Natural killer cell (primary cell): ENCODE data around the gene CCIN. TPM values are rescaled to one million over a fixed set of nuclear protein-coding genes. Genes with fewer than 3 reads are reported as not detected.

Source experiments
- ATAC-seq, 3 donors: fragments of 150-1000 bp in 2 of 3; fragments of 200-7000 bp in 1 of 3; cut with Tn5 transposase; 1 replicate in 1 of 3; 2 replicates in 2 of 3; pipeline ENCODE4 v1.10.0; 2021; ENCODE audit warnings: mild to moderate bottlenecking in 2 of 3, moderate library complexity in 2 of 3
- DNase-seq, 2 donors: peaks; one replicate each; pipeline versions ENCODE4 v3.0.0 to v3.0.0-alpha.2; 2013 to 2021; ENCODE audit warnings: mixed read lengths in 1 of 2
- H3K27ac ChIP-seq: one replicate; pipeline ENCODE4 v1.5.1; 2013; ENCODE audit warnings: mild to moderate bottlenecking, low read length
- H3K27me3 ChIP-seq: one replicate; pipeline ENCODE4 v1.6.1; 2013; ENCODE audit warnings: low read length; ENCODE audit not compliant: control insufficient read depth, insufficient read depth
- H3K36me3 ChIP-seq: one replicate; pipeline ENCODE4 v1.6.1; 2013; ENCODE audit warnings: low read length; ENCODE audit not compliant: control insufficient read depth, insufficient read depth
- H3K4me1 ChIP-seq: one replicate; pipeline ENCODE4 v1.6.1; 2013; ENCODE audit warnings: low read length; ENCODE audit not compliant: control insufficient read depth, insufficient read depth
- H3K4me3 ChIP-seq: one replicate; pipeline ENCODE4 v1.5.1; 2013; ENCODE audit warnings: low read length
- H3K9me3 ChIP-seq: one replicate; pipeline ENCODE4 v1.6.1; 2013; ENCODE audit warnings: low read length; ENCODE audit not compliant: control insufficient read depth, insufficient read depth
- H3K27ac Mint-ChIP-seq, 2 donors: one replicate each; pipeline ENCODE4 v1.8.0; 2022; ENCODE audit warnings: mild to moderate bottlenecking in 2 of 2, mixed read lengths in 2 of 2, moderate library complexity in 1 of 2
- H3K27me3 Mint-ChIP-seq, 2 donors: one replicate each; pipeline ENCODE4 v1.8.0; 2022; ENCODE audit warnings: low read depth in 2 of 2, mixed read lengths in 2 of 2
- H3K36me3 Mint-ChIP-seq: one replicate; pipeline ENCODE4 v1.8.0; 2022; ENCODE audit warnings: mixed read lengths
- H3K4me1 Mint-ChIP-seq, 2 donors: one replicate each; pipeline ENCODE4 v1.8.0; 2022; ENCODE audit warnings: mixed read lengths in 2 of 2
- H3K4me3 Mint-ChIP-seq: one replicate; pipeline ENCODE4 v1.8.0; 2022; ENCODE audit warnings: mild to moderate bottlenecking, moderate library complexity, mixed read lengths
- H3K9me3 Mint-ChIP-seq, 2 donors: one replicate each; pipeline ENCODE4 v1.8.0; 2022; ENCODE audit warnings: mixed read lengths in 2 of 2
- WGBS: methylation state at CpG from one replicate; pipeline ENCODE4 v1.1.7; 2013; ENCODE audit warnings: missing lambda C conversion rate; ENCODE audit not compliant: insufficient coverage; 5-methylcytosine and 5-hydroxymethylcytosine counted together
- intact Hi-C: fragments of 100-400 bp; cut with micrococcal nuclease; formaldehyde crosslinking; loops from one replicate; pipeline ENCODE4 v1.14.2; 2022
- total RNA-seq, 4 donors: library from RNA; stranded (reverse); fragments of 120-200 nt in 1 of 4; gene quantifications; one replicate each; pipeline versions ENCODE4 v1.2.3 to v1.2.4, GENCODE V29; 2013 to 2022
- TF ChIP-seq, protein P1 (sequence below): fragments of 200-600 bp; IDR thresholded peaks from one replicate; pipeline ENCODE4 v1.8.0; 2022; ENCODE audit warnings: antibody characterized with exemption

CCIN gene
- total RNA-seq, 3 donors from 2014 or later (not counting 1 experiment from before 2014, with no cell fraction given) = 2.0 to 2.8 (median 2.0) TPM

DNA sequence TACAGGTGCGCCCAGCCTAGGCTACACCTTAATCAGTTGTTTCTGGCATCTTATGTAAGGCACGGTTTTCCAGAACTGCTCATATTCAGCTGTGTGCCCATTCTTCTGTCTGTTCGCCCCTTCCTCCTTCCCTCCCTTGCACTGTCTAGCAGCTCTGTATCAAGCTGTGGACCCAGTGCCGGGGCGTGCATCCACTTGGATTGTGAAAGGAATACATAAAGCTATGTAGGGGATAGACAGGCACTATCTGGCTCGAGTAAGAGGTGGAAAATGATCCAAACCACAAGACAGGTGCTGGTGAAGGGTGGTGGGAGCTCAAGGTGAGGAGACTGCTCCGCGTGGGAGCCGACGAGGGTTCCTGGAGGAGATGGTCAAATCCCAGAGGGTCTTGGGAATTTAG lies 30.7 kb upstream of the CCIN start:
- peaks cover 66 to 73% of the 10 kb centered on the region in 2 donors for H3K4me1 Mint-ChIP-seq

DNA sequence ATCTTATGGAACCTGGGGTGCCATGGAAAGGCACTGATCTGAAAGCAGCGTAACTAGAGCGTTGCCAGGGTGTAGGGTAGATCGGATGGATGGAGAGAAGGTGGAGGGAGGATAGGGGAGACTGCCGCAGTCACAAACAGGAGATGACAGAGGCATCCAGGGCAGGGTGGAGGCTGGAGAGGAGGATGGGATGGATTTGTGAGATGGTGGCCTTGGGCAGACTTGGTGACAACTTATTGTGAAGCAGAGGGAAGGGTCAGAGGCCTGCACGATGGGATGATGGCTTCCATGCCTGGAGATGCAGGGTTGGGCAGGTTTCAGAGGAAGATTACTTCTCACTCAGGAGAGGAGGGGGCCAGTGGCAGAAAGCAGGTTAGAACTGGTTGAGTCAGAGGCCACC lies 30.3 kb upstream of the CCIN start:
- peak overlapping the region; percentile 96 for H3K4me3 Mint-ChIP-seq
- TF ChIP-seq, protein P1, sequence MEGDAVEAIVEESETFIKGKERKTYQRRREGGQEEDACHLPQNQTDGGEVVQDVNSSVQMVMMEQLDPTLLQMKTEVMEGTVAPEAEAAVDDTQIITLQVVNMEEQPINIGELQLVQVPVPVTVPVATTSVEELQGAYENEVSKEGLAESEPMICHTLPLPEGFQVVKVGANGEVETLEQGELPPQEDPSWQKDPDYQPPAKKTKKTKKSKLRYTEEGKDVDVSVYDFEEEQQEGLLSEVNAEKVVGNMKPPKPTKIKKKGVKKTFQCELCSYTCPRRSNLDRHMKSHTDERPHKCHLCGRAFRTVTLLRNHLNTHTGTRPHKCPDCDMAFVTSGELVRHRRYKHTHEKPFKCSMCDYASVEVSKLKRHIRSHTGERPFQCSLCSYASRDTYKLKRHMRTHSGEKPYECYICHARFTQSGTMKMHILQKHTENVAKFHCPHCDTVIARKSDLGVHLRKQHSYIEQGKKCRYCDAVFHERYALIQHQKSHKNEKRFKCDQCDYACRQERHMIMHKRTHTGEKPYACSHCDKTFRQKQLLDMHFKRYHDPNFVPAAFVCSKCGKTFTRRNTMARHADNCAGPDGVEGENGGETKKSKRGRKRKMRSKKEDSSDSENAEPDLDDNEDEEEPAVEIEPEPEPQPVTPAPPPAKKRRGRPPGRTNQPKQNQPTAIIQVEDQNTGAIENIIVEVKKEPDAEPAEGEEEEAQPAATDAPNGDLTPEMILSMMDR = no peak
- no peak overlapping the region for H3K4me3 ChIP-seq
- peaks cover 2% of the 10 kb centered on the region for H3K36me3 ChIP-seq
- peak overlapping the region; percentile 11 for H3K27ac ChIP-seq
- H3K27ac Mint-ChIP-seq = peak overlapping the region; percentile 93 to 100
- WGBS = 94% methylated on average over 5 of the region's 5 CpGs
- no peaks in the 10 kb centered on the region for H3K27me3 ChIP-seq
- peaks cover 70 to 77% of the 10 kb centered on the region in 2 donors for H3K4me1 Mint-ChIP-seq
- no peaks in the 10 kb centered on the region for H3K27me3 Mint-ChIP-seq
- H3K4me1 ChIP-seq = peaks cover 82% of the 10 kb centered on the region
- no peaks in the 10 kb centered on the region for H3K9me3 ChIP-seq
- H3K36me3 Mint-ChIP-seq = no peaks in the 10 kb centered on the region
- intact Hi-C loops = loop anchor here (5.0 kb wide), 1 partner anchor 37 kb away; no protein-coding TSS in a partner anchor
- DNase-seq (no peak), ATAC-seq (no peak)
- H3K9me3 Mint-ChIP-seq = no peaks in the 10 kb centered on the region

More for the DNA sequence above, 30.7 kb upstream of the CCIN start:
- intact Hi-C loops = loop anchor here (5.0 kb wide), 1 partner anchor 36 kb away; no protein-coding TSS in a partner anchor
- Mint-ChIP-seq H3K9me3 (no peaks in the 10 kb centered on the region), H3K27ac (peak overlapping the region; percentile 93 to 100), H3K27me3 (no peaks in the 10 kb centered on the region), H3K4me3 (peak overlapping the region; percentile 96), H3K36me3 (no peaks in the 10 kb centered on the region)
- Histone ChIP-seq H3K27ac (peak overlapping the region; percentile 11), H3K9me3 (no peaks in the 10 kb centered on the region), H3K36me3 (peaks cover 2% of the 10 kb centered on the region), H3K4me1 (peaks cover 78% of the 10 kb centered on the region), H3K27me3 (no peaks in the 10 kb centered on the region), H3K4me3 (no peak overlapping the region)
- no peak for DNase-seq
- no peak for ATAC-seq
- TF ChIP-seq, protein P1 = no peak
- WGBS = 95% methylated on average over 10 of the region's 10 CpGs

DNA sequence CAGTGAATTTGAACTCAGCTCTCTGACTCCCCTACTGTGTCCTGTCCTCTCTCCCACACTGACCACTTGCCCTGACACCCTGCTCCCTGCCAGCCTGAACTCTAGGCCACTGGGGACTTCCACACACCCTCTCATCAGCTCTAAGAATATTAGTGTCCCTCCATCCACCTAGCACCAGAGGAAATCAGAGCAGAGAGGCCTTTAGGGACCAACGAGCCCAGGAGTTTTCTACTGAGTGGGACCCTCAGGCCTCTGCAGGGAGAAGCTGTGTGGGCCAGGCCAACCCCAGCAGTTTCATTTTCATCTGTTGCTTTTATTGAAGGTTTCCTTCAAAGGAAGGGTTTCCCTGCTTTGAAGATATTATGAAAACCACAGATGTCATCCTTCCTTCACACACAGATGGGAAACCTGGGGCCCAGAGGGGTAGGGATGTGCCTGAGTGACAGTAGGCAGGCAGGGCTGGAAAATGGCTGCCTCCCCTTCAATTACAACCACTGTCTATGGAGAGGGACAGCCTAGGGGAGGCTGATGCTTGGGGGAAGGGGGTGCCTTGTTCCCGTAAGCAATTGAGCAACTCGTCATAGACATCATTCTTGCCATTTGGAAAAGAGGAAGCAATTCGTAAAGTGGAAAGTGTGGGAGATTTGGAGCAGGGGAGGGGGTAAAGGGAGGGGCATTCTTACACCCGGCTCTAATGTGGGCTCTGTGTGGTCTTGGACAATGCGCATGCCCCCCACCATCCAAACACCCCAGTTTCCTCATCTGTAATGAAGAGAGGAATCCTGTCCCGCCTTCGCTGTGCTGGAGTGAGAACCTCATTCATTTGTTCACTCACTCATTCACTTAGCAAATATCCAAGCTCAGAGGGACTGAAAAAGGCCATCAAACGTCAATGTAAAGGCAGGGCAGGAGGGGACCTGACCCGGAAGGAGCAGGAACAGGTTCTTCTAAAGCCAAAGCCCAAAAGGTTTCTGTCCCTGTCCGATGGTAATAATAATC lies 28.8 kb upstream of the CCIN start:
- Mint-ChIP-seq H3K27me3 (no peaks in the 10 kb centered on the region), H3K27ac (peak overlapping the region; percentile 93 to 100), H3K36me3 (no peaks in the 10 kb centered on the region), H3K4me3 (peak overlapping the region; percentile 96), H3K4me1 (peaks cover 85 to 92% of the 10 kb centered on the region in 2 donors), H3K9me3 (peaks cover 2% of the 10 kb centered on the region in 2 donors)
- ATAC-seq (no peak), DNase-seq (peak in 1 of 2 donors; percentile 59)
- 58% methylated on average over 11 of the region's 11 CpGs for WGBS
- Histone ChIP-seq H3K27me3 (no peaks in the 10 kb centered on the region), H3K27ac (peak overlapping the region; percentile 86), H3K36me3 (peaks cover 2% of the 10 kb centered on the region), H3K4me3 (no peak overlapping the region), H3K4me1 (peaks cover 92% of the 10 kb centered on the region), H3K9me3 (no peaks in the 10 kb centered on the region)
- TF ChIP-seq, protein P1 = no peak
- intact Hi-C loops = loop anchor here (10.0 kb wide), 1 partner anchor 326 kb away; the partner anchor contains the start of genes HINT2 and SPAG8
